ENCODE data around the gene STK11.

DNA sequence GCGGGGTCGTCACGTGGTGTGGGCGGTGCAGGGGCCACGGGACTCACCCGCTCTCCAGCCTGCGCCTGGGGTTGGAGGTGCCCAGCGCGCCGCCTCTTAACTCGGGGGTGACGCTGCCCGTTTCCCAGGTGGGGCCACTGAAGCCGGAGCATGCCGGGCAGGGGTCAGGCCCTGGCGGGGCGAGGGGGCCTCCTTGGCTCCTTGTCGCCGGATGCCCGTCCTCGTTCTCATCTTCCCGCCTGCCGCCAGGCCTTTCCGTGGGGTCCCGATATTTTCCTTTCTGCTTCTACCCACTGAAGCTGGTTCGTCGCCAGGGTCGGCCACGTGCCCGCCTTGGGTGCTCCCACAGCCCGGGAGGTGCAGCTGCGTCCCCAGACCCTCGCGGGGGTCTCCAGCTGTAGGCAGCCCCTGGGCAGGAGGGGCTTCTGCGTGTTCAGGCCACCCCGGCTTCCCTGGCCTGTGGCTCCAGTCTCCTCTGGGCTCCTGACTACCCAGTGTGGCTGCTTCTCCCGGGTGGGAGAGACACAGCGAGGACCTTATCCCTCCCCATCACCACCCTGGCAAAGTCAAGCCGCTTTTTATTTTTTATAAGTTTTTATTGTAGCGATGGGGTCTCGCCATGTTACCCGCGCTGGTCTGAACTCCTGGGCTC, 70.5 kb downstream of the STK11 start:
- TF ChIP-seq, protein P1, sequence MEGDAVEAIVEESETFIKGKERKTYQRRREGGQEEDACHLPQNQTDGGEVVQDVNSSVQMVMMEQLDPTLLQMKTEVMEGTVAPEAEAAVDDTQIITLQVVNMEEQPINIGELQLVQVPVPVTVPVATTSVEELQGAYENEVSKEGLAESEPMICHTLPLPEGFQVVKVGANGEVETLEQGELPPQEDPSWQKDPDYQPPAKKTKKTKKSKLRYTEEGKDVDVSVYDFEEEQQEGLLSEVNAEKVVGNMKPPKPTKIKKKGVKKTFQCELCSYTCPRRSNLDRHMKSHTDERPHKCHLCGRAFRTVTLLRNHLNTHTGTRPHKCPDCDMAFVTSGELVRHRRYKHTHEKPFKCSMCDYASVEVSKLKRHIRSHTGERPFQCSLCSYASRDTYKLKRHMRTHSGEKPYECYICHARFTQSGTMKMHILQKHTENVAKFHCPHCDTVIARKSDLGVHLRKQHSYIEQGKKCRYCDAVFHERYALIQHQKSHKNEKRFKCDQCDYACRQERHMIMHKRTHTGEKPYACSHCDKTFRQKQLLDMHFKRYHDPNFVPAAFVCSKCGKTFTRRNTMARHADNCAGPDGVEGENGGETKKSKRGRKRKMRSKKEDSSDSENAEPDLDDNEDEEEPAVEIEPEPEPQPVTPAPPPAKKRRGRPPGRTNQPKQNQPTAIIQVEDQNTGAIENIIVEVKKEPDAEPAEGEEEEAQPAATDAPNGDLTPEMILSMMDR (IDR thresholded peaks at IDR 0.05; ENCODE audit: low read depth, low read length), result no peak
- no peak for TF ChIP-seq EZH2phosphoT487 (IDR thresholded peaks at IDR 0.05; ENCODE audit: low read depth)
